NCI-H2081 treated with DMSO at 0.1 percent for 48 hours (cell line): Measurements from ENCODE around the gene BSCL2.
"Not testable (repeated sequence)": the region's sequence is repeated elsewhere in the genome, so short reads cannot be mapped to it uniquely, and the experiment has no call there.

Experiments
- DNase-seq: peaks from one replicate; lab custom pipeline; 2025; lab: John Stamatoyannopoulos, UW

BSCL2 gene

DNA sequence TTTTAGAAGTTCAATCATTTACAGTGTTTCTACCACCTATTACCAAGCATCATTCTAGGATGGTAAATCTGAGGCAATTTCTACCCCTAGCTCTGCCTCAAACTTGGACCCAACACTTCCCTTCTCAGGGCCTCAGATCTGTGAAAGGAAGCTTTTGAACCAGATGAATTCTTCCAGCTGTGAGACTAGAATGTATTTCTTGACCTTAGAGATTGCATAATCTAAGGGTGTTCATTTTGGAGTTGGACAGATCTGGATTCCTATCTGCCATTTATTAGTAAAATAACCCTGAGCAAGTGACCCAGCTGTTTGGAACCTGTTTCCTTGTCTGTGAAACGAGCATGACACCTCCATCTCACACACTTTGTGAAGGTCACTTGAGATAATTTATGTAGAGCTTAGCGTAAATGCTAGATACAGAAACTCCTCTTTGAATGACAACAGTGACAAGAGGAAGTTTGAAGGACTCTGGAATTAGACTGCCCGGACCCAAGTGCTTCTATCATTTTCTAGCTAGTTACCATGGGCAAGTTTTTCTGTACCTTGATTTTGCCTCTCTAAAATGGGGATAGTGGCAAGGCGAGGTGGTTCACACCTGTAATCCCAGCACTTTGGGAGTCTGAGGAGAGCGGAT lies 50.3 kb downstream of the BSCL2 start:
- no peak for DNase-seq

DNA sequence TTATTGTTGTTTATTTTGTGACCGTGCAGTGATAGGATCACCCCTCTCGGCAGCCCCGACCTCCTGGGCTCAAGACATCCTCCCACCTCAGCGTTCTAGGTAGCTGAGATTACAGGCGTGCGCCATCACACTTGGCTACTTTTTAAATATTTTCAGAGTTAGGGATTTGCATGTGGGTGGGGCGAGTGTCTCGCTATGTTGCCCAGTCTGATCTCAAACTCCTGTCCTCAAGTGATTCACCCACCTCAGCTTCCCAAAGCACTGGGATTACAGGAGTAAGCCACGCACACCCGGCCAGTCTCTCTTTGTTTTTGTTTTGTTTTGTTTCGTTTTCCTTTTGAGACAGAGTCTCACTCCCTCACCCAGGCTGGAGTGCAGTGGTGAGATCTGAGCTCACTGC lies 52.9 kb downstream of the BSCL2 start:
- no peak for DNase-seq

DNA sequence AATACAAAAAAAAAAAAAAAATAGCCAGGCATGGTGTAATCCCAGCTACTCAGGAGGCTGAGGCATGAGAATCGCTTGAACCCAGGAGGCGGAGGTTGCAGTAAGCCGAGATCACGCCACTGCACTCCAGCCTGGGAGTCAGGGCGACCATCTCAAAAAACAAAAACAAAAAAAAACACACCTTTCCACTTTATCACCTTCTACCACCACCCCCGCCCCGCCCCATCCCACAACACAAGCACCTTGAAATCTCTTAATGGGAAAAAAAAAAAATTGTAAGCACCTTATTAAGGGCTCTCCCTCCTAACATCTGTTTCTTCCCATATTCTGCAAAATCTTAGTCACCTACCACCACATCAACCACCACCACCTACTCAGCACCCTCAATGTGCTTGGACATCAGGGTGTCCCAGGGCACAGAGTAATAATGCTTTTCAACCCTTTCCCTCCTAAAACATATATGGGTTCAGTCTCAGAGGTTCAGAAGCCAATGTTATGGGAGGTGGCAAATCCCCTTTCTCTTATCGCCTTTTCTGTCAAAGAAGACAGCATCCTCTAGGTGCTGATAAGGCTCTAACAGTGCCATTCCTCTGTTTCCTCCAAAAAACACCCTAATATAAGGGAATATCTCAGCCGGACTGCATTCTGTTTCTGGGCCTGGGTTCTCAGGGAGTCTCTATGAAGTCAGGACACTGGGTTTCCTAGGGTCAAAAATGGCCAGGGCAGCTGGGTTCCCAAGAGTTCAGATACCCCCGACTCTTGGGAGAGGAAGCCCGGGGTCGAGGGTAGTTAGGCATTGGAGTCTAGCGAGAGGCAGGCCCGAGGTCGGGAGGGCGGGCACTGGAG lies 54.8 kb downstream of the BSCL2 start:
- DNase-seq, result no peak

DNA sequence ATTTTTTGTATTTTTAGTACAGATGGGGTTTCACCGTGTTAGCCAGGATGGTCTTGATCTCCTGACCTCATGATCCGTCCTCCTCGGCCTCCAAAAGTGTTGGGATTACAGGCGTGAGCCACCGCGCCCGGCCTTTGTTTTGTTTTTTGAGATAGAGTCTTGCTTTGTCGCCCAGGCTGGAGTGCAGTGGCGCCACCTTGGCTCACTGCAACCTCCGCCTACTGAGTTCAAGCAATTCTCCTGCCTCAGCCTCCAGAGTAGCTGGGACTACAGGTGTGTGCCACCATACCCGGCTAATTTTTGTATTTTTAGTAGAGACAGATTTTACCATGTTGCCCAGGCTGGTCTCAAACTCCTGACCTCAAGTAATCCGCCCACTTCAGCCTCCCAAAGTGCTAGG lies 56.9 kb downstream of the BSCL2 start:
- DNase-seq, result not testable (repeated sequence)

DNA sequence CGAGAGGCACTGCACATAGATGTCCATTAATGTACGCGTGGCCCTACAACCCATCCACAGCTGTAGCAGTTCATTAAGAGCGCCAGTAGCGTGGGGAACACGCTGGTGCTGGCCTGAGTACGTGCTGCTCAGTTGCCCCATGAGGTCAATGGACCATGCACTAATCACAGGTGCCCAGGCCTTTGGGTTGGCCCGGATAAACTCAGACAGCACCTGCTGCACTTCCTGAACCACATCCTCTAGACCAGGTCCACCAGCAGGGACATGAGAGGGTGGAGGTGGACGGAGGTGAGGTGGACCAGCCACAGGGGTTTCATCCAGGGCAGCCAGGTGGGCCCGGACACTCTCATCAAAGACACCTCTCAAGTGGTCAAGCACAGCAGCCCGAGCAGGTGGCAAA lies 57.7 kb downstream of the BSCL2 start:
- no peak for DNase-seq

DNA sequence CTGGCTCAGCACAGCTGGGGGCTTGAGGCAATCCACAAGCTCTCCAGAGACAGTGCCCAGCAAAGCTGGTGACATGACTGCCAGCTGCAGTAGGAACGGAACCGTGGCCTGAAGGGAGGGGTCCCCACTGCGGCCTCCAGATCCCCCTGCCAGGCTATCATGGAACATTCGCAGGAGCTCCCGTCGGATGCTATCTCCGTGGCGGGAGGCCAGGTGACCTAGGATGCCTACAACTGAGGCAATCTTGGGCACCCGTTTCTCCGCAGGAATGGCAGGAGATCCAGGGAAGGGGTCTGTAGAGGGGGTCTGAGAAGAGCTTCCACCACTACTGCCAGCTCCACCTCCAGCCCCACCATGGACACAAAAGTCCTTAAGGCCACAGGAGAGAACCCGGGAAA lies 58.3 kb downstream of the BSCL2 start:
- no peak for DNase-seq

DNA sequence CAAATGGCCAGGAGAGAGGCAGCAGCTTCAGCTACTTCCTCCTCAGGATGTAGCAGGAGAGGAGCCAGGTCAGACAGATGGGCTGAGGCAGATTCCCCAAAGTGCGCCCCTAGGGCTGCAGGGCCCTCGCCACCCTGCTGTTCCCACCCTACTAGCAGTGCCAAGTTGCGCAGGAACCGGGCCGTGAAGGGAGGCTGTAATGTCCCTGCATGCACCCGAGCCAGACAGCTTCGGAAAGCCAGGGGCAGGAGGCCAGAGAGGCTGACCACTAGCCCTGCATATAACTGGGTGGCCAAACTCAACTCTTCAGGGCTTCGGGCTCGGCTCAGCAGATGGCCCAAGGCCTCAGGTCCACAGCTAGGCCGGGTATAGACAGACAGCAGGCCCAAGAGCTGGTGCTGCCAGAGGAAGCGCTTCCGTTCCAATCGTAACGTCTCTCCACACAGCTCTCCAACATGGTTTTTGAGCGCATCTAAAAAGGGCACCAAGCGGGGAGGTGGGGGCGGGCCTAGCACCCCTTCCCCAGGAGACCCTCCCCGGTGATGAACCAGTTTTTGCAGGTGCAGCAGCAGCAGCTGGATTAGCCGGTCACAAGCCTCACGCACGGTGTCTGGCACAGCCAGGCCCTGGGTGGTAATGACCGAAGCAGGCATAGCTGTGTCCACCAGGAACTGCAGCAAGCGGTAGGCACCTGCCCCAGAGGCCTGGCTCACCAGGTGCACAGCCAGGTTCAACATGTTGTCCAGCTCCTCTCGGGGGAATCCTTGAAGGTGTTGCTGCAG lies 58.8 kb downstream of the BSCL2 start:
- DNase-seq, result no peak

DNA sequence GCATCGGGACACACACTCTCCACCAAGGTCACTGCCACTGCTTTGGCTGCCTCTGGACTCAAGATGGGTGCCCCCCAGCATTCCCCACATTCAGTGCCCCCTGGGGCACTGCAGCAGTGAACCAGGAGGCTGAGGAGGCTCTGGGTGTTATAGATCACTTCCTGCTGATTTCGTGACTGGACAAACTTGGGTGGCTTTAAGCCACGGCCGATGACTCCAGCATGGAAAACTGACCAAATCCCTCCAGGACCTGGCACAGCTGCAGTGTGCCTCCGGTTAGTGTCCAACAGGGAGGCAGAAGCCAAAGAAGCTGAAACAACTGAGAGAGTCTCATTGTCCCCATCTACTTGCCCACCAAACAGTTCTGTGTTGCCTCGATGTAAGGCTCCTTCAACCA lies 59.6 kb downstream of the BSCL2 start:
- no peak for DNase-seq

DNA sequence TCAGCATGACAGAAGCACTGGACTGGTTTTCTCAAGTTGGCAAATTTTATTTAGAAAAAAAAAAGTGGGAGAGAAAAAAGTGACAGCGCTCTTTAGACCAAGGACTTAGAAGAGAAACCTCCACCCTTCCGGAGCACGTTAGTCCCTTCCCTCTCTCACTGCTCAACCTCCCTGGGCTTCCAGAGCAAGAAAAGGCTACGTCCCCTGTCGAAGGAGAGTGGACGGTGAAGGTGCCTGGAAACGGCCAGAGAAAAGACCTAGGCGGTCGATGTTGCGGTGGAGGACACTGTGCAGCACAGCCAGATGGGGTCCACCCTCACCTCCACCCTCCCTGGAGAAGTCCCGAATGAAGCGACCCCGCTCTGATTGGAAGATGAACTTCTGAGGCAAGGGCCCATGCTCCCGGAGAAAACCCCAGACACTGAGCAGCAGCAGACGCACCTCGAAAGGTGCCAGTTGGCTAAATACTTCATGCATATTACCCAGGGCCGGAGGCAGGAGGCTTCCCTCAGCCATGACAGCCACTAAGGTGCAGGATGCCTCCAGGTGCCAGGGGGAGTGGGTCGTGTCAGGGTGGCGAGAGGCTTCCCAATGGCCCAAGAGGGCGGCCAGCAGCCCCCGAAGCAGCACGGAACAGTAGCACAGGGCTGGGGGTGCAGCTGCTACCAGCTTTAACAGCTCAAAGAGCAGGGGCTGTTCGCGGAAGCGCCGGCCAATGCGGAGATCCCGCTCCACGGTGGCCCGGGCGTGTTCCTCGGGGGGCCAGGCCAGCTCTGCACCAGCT lies 60.2 kb downstream of the BSCL2 start:
- DNase-seq, result no peak

DNA sequence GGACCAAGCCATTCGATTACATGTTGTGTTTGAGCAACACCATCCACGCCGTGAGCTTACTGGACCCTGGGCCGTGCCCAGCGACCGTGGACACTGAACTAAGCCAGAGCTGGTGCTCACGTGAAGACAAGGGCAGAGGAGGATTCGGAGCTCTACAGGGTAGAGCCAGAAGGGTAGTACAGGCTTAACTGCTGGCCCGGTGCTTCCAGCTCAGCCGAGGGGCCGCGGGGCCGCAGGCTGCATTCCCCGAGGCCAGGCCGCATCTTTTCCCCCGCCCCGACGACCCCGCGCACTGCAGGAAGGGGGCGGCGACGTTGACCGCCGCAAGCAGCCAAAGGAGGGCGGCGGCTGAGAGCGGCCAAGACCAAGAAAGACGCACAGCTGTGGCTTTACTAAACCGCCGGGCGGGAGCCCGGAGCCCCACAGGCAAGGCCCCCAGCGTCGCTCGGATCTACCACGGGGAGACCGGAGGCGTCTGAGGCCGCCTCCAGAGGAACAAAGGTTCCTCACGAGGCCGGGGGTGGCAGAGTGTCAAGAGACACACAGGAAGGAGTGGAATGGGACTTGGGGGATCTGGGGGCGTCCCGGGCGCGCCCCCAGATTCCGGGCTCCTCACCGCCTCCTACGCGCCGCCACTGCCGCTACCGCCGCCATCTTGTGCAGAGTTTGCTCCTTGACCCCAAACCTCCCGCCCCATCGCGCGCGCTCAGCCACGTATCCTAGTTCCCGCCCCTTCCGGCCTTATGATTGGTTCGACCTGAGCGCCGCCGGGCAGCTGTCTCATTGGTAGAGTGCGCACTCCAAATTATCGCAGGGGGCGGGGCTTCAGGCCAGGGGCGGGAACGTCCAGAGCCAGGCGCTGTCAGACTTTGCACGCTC lies 61.0 kb downstream of the BSCL2 start, which contains the start of gene GANAB:
GANAB (minus strand) TSS at position 668 of the 879 bp plus-strand sequence; CDS start at position 654, 14 bp downstream.
- peak; percentile 82 for DNase-seq

DNA sequence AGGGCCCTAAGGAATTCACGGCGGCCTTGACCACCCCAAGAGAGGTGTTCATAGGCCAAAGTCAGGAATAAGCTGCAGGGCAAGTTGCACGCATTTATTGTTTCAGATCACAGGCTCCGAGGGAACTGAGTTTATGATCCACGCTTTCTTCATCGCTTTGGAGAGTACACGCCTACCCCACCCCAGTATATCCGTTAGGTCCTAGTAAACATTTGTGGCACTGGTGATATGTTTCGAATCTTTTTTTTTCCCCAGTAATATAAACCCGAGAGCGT lies 61.6 kb downstream of the BSCL2 start:
- no peak for DNase-seq

DNA sequence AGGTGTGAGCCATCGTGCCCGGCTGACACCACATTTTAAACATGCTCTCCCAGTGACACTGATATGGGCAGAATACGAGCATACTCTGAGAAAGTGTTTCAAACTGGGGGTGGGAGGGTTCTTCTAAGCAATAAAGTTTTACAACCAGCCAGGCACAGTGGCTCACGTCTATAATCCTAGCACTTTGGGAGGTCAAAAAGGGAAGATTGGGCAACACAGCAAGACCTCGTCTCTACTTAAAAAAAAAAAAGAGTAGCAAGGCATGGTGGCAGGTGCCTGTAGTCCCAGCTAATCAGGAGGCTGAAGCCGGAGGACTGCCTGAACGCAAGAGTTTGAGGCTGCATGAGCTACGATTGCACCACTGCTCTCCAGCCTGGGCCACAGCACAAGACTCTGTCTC lies 63.0 kb downstream of the BSCL2 start:
- no peak for DNase-seq
